HEK293 (cell line): Measurements from ENCODE around the gene MGAT4A.

Experiments used
- CTCF ChIA-PET: fragments of 350-600 bp; formaldehyde crosslinking; extraction: SDS; loops from one replicate; lab custom pipeline; 2021; ENCODE audit warnings: antibody characterized with exemption; lab: Yijun Ruan, JAX
- POLR2A ChIA-PET: fragments of 300-600 bp; formaldehyde crosslinking; extraction: SDS; loops from one replicate; lab custom pipeline; 2020; ENCODE audit warnings: antibody characterized with exemption, inconsistent platforms; lab: Yijun Ruan, JAX
- H3K27ac ChIP-seq: fragments of 200-500 bp; sonication (Bioruptor generic); 2 replicates; pipeline ENCODE4 v1.5.1; 2014; ENCODE audit warnings: low read depth, low read length, control low read depth, inconsistent platforms; ENCODE audit errors: extremely low read depth
- H3K36me3 ChIP-seq, 2 experiments: fragments of 200-500 bp in 1 of 2; sonication (Bioruptor generic) in 1 of 2; 1 replicate in 1 of 2; 2 replicates in 1 of 2; pipeline ENCODE4 v1.5.1; 2014 to 2017; ENCODE audit warnings: inconsistent platforms in 2 of 2, low read length in 2 of 2; ENCODE audit not compliant: control insufficient read depth in 2 of 2, insufficient read depth in 1 of 2
- H3K4me1 ChIP-seq: fragments of 200-500 bp; sonication (Bioruptor generic); 2 replicates; pipeline ENCODE4 v1.5.1; 2014; ENCODE audit warnings: mild to moderate bottlenecking, low read length, inconsistent platforms; ENCODE audit not compliant: control insufficient read depth, insufficient read depth
- H3K4me3 ChIP-seq: 2 replicates; pipeline ENCODE4 v1.5.1; 2011; ENCODE audit warnings: low read depth, mild to moderate bottlenecking, control low read depth, low read length, moderate library complexity
- H3K9me3 ChIP-seq: fragments of 200-500 bp; sonication (Bioruptor generic); 2 replicates; pipeline ENCODE4 v1.5.1; 2014; ENCODE audit warnings: low read depth, low read length, inconsistent platforms; ENCODE audit not compliant: control insufficient read depth, insufficient read depth
- GFI1B ChIP-seq: fragments of 450-650 bp; formaldehyde crosslinking; IDR thresholded peaks from 2 replicates; pipeline ENCODE4 v1.5.1; 2016; ENCODE audit warnings: missing biosample characterization, missing genetic modification characterization
- GLI2 ChIP-seq: fragments of 450-650 bp; formaldehyde crosslinking; IDR thresholded peaks from 2 replicates; pipeline ENCODE4; 2017; ENCODE audit warnings: missing biosample characterization, missing genetic modification characterization, low read depth, borderline replicate concordance
- GLIS1 ChIP-seq: fragments of 450-650 bp; formaldehyde crosslinking; IDR thresholded peaks from 2 replicates; pipeline ENCODE4 v1.5.1; 2016; ENCODE audit warnings: missing biosample characterization, missing genetic modification characterization
- GLIS2 ChIP-seq: fragments of 450-650 bp; formaldehyde crosslinking; IDR thresholded peaks from 2 replicates; pipeline ENCODE4 v1.5.1; 2016; ENCODE audit warnings: missing biosample characterization, missing genetic modification characterization
- PRDM1 ChIP-seq: fragments of 450-650 bp; formaldehyde crosslinking; IDR thresholded peaks from 2 replicates; pipeline ENCODE4; 2016; ENCODE audit warnings: missing biosample characterization, missing genetic modification characterization
- SETDB1 ChIP-seq: IDR thresholded peaks from one replicate; pipeline ENCODE4 v1.6.1; 2017; ENCODE audit warnings: mild to moderate bottlenecking, low read length, moderate library complexity, mixed read lengths; ENCODE audit not compliant: insufficient read length
- SP2 ChIP-seq: fragments of 450-650 bp; formaldehyde crosslinking; IDR thresholded peaks from 2 replicates; pipeline ENCODE4 v1.5.1; 2016; ENCODE audit warnings: missing biosample characterization, missing genetic modification characterization
- ZBTB7A ChIP-seq: fragments of 450-650 bp; formaldehyde crosslinking; IDR thresholded peaks from 2 replicates; pipeline ENCODE4 v1.5.1; 2016; ENCODE audit warnings: low read depth, missing biosample characterization, missing genetic modification characterization
- ZFHX2 ChIP-seq: fragments of 450-650 bp; formaldehyde crosslinking; conservative IDR thresholded peaks from 2 replicates; pipeline ENCODE4 v1.5.1; 2016; ENCODE audit warnings: missing biosample characterization, missing genetic modification characterization
- ZNF184 ChIP-seq: fragments of 450-650 bp; IDR thresholded peaks from 2 replicates; pipeline ENCODE4 v1.5.1; 2018; ENCODE audit warnings: missing biosample characterization, mild to moderate bottlenecking, missing genetic modification characterization
- ZNF202 ChIP-seq: fragments of 450-650 bp; formaldehyde crosslinking; IDR thresholded peaks from 2 replicates; pipeline ENCODE4 v1.5.1; 2016; ENCODE audit warnings: missing biosample characterization, missing genetic modification characterization, borderline replicate concordance
- ZNF223 ChIP-seq: fragments of 450-650 bp; formaldehyde crosslinking; IDR thresholded peaks from 2 replicates; pipeline ENCODE4 v1.5.1; 2016; ENCODE audit warnings: missing biosample characterization, missing genetic modification characterization
- ZNF274 ChIP-seq, 2 experiments: fragments of 200-500 bp in 1 of 2; fragments of 450-650 bp in 1 of 2; sonication (Bioruptor generic) in 1 of 2; formaldehyde crosslinking in 1 of 2; IDR thresholded peaks; 2 replicates each; pipeline versions ENCODE4 v1.5.1 to v1.6.1; 2014 to 2016; ENCODE audit warnings: borderline replicate concordance in 1 of 2, inconsistent platforms in 1 of 2, low read length in 1 of 2, missing biosample characterization in 1 of 2, missing genetic modification characterization in 1 of 2
- ZNF335 ChIP-seq: fragments of 450-650 bp; formaldehyde crosslinking; conservative IDR thresholded peaks from 2 replicates; pipeline ENCODE4 v1.5.1; 2016; ENCODE audit warnings: missing biosample characterization, missing genetic modification characterization
- ZNF354C ChIP-seq: fragments of 450-650 bp; formaldehyde crosslinking; IDR thresholded peaks from 2 replicates; pipeline ENCODE4 v1.5.1; 2016; ENCODE audit warnings: missing biosample characterization, missing genetic modification characterization, low read depth, borderline replicate concordance
- ZNF391 ChIP-seq: fragments of 450-650 bp; formaldehyde crosslinking; IDR thresholded peaks from 2 replicates; pipeline ENCODE4 v1.5.1; 2016; ENCODE audit warnings: low read depth, missing biosample characterization, missing genetic modification characterization, borderline replicate concordance
- ZNF423 ChIP-seq: fragments of 450-650 bp; formaldehyde crosslinking; IDR thresholded peaks from 2 replicates; pipeline ENCODE4 v1.5.1; 2016; ENCODE audit warnings: missing biosample characterization, missing genetic modification characterization
- ZNF561 ChIP-seq: fragments of 450-650 bp; IDR thresholded peaks from 2 replicates; pipeline ENCODE4 v1.5.1; 2018; ENCODE audit warnings: missing biosample characterization, missing genetic modification characterization, borderline replicate concordance
- ZNF677 ChIP-seq: fragments of 450-650 bp; IDR thresholded peaks from 2 replicates; pipeline ENCODE4 v1.5.0; 2018; ENCODE audit warnings: missing biosample characterization, mild to moderate bottlenecking, missing genetic modification characterization, moderate library complexity
- ZNF747 ChIP-seq: fragments of 450-650 bp; formaldehyde crosslinking; IDR thresholded peaks from 2 replicates; pipeline ENCODE4 v1.5.1; 2016; ENCODE audit warnings: missing biosample characterization, missing genetic modification characterization
- ZNF792 ChIP-seq: fragments of 450-650 bp; formaldehyde crosslinking; IDR thresholded peaks from 2 replicates; pipeline ENCODE4 v1.5.1; 2016; ENCODE audit warnings: missing biosample characterization, missing genetic modification characterization
- TF ChIP-seq, protein P1 (sequence below): sonication (generic); formaldehyde crosslinking; IDR thresholded peaks from 2 replicates; pipeline ENCODE4 v1.8.1; 2022; ENCODE audit warnings: mild to moderate bottlenecking, moderate library complexity, missing genetic modification reagents
- TF ChIP-seq, protein P2 (sequence below): fragments of 450-650 bp; formaldehyde crosslinking; IDR thresholded peaks from 2 replicates; pipeline ENCODE4 v1.5.1; 2016; ENCODE audit warnings: missing biosample characterization, missing genetic modification characterization
- TF ChIP-seq, protein P3 (sequence below): fragments of 450-650 bp; formaldehyde crosslinking; IDR thresholded peaks from 2 replicates; pipeline ENCODE4 v1.5.1; 2016; ENCODE audit warnings: missing biosample characterization, missing genetic modification characterization
- TF ChIP-seq, protein P4 (sequence below): fragments of 450-650 bp; formaldehyde crosslinking; IDR thresholded peaks from 2 replicates; pipeline ENCODE4 v1.5.1; 2016; ENCODE audit warnings: missing biosample characterization, missing genetic modification characterization

The MGAT4A gene

DNA sequence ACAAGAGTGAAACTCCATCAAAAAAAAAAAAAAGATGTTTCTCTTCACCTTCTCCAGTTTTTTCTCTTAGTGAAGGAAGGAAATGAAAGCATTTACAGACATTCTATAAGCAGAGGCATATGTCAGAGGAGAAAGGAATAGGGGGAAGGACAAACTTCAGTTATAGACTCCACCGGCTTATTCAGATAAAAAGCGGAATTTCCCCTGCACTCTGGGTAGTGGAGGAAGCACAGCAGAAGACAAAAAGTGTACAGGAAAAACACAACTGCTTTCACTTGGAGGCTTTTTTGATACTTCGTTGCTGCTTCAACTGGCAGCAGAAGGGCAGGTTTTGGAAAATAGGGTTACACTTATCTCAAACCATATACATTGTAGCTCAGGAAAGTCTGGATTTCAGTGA is 3.2 kb upstream of the MGAT4A start:
- no peaks in the 10 kb centered on the region for H3K9me3 ChIP-seq
- ChIA-PET CTCF (no interaction called here), POLR2A (no interaction called here)
- no peaks in the 10 kb centered on the region for H3K36me3 ChIP-seq
- no peak overlapping the region for H3K4me3 ChIP-seq
- H3K27ac ChIP-seq: no peak overlapping the region
- H3K4me1 ChIP-seq: peaks cover 8% of the 10 kb centered on the region
- TF ChIP-seq ZNF391 (tag by site-specific recombination) (no peak), ZNF335 (tag by site-specific recombination) (no peak), PRDM1 (peak; percentile 74), ZBTB7A (tag by site-specific recombination) (no peak)
- TF ChIP-seq, protein P1, sequence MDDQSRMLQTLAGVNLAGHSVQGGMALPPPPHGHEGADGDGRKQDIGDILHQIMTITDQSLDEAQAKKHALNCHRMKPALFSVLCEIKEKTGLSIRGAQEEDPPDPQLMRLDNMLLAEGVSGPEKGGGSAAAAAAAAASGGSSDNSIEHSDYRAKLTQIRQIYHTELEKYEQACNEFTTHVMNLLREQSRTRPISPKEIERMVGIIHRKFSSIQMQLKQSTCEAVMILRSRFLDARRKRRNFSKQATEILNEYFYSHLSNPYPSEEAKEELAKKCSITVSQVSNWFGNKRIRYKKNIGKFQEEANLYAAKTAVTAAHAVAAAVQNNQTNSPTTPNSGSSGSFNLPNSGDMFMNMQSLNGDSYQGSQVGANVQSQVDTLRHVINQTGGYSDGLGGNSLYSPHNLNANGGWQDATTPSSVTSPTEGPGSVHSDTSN: no peak

DNA sequence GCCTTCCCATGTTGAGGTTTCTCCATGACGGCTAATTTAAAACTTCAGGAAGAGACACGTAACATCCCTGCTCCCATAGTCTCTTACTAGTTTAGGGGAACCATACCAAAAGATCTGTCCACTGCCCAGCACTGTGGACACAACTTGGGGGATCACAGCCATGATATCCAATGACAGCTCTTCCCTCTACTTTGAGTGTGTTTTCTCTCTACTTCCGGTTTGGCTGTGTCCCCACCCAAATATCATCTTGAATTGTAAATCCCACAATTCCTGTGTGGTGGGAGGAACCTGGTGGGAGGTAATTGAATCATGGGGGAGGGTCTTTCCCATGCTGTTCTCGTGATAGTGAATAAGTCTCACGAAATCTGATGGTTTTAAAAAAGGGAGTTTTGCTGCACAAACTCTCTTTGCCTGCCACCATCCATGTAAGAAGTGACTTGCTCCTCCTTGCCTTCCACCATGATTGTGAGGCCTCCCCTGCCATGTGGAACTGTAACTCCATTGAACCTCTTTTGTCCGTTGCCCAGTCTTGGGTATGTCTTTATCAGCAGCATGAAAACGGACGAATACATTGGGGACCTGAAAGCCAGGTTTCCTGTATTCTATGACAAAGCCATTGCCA is 1.6 kb upstream of the MGAT4A start:
- TF ChIP-seq ZNF423 (tag by site-specific recombination): no peak
- no peak for TF ChIP-seq ZNF354C
- TF ChIP-seq ZNF747 (tag by site-specific recombination): no peak
- TF ChIP-seq, protein P2, sequence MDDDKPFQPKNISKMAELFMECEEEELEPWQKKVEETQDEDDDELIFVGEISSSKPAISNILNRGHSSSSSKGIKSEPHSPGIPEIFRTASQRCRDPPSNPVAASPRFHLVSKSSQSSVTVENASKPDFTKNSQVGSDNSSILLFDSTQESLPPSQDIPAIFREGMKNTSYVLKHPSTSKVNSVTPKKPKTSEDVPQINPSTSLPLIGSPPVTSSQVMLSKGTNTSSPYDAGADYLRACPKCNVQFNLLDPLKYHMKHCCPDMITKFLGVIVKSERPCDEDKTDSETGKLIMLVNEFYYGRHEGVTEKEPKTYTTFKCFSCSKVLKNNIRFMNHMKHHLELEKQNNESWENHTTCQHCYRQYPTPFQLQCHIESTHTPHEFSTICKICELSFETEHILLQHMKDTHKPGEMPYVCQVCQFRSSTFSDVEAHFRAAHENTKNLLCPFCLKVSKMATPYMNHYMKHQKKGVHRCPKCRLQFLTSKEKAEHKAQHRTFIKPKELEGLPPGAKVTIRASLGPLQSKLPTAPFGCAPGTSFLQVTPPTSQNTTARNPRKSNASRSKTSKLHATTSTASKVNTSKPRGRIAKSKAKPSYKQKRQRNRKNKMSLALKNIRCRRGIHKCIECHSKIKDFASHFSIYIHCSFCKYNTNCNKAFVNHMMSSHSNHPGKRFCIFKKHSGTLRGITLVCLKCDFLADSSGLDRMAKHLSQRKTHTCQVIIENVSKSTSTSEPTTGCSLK (tag by site-specific recombination): no peak
- peak; percentile 28 for TF ChIP-seq SETDB1
- no peak for TF ChIP-seq ZNF202 (tag by site-specific recombination)
- TF ChIP-seq ZFHX2 (tag by site-specific recombination): 0 out of 2 replicates have a peak, but pooled peaks have one; percentile 9
- TF ChIP-seq ZNF677 (tag by site-specific recombination): no peak
- TF ChIP-seq ZNF274 (IDR thresholded peaks at IDR 0.05; ENCODE audit: low read length): no peak
- no peak for TF ChIP-seq ZNF274 (tag by site-specific recombination; IDR thresholded peaks at IDR 0.05; ENCODE audit: borderline replicate concordance)
- no peak for TF ChIP-seq GLI2 (tag by site-specific recombination)
- peak; percentile 61 for TF ChIP-seq SP2 (tag by site-specific recombination)
- POLR2A ChIA-PET: no interaction called here
- H3K4me1 ChIP-seq: peaks cover 17% of the 10 kb centered on the region
- no peak overlapping the region for H3K4me3 ChIP-seq
- H3K36me3 ChIP-seq: no peaks in the 10 kb centered on the region
- H3K9me3 ChIP-seq: no peaks in the 10 kb centered on the region
- H3K27ac ChIP-seq: no peak overlapping the region
- CTCF ChIA-PET: interaction anchor here (0.9 kb wide), 1 partner anchor 105 kb away, joined by 3 read pairs; no protein-coding TSS in a partner anchor

DNA sequence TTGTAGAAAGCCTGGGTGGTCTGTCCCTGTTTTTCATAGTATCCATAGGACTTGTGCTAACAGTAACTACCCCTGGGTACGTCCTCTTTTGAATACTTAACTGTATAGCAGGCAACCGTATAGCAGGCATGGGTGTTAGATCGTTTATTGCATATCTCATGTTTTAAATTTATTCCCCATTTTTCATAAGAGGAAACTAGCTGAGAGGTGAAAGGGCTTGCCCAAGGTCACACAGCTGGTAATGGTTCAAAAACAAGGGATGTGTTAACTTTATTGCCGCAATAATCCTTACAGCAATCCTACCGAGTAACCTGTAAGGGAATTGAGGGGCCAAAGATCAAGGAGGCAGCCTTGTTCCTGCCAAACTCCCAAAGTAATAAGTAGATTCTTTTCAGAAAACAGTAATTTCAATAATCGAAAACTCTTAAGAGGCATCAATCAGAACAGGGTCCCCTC is 990 bp upstream of the MGAT4A start:
- H3K9me3 ChIP-seq: no peaks in the 10 kb centered on the region
- ChIA-PET POLR2A (no interaction called here), CTCF (interaction anchor here (0.7 kb wide), 1 partner anchor 114 kb away, joined by 4 read pairs; no protein-coding TSS in a partner anchor)
- peaks cover 24% of the 10 kb centered on the region for H3K4me1 ChIP-seq
- H3K4me3 ChIP-seq: no peak overlapping the region; the same call in 1 of the 2 replicates
- H3K27ac ChIP-seq: peak overlapping the region; percentile 78; the same call in 1 of the 2 replicates
- no peaks in the 10 kb centered on the region for H3K36me3 ChIP-seq
- no peak for TF ChIP-seq ZNF184
- no peak for TF ChIP-seq ZNF792 (tag by site-specific recombination)
- TF ChIP-seq, protein P3, sequence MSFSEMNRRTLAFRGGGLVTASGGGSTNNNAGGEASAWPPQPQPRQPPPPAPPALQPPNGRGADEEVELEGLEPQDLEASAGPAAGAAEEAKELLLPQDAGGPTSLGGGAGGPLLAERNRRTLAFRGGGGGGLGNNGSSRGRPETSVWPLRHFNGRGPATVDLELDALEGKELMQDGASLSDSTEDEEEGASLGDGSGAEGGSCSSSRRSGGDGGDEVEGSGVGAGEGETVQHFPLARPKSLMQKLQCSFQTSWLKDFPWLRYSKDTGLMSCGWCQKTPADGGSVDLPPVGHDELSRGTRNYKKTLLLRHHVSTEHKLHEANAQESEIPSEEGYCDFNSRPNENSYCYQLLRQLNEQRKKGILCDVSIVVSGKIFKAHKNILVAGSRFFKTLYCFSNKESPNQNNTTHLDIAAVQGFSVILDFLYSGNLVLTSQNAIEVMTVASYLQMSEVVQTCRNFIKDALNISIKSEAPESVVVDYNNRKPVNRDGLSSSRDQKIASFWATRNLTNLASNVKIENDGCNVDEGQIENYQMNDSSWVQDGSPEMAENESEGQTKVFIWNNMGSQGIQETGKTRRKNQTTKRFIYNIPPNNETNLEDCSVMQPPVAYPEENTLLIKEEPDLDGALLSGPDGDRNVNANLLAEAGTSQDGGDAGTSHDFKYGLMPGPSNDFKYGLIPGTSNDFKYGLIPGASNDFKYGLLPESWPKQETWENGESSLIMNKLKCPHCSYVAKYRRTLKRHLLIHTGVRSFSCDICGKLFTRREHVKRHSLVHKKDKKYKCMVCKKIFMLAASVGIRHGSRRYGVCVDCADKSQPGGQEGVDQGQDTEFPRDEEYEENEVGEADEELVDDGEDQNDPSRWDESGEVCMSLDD (tag by site-specific recombination): no peak
- TF ChIP-seq GLIS2 (tag by site-specific recombination): no peak
- no peak for TF ChIP-seq GFI1B (tag by site-specific recombination)
- TF ChIP-seq ZNF223: no peak
- TF ChIP-seq, protein P4, sequence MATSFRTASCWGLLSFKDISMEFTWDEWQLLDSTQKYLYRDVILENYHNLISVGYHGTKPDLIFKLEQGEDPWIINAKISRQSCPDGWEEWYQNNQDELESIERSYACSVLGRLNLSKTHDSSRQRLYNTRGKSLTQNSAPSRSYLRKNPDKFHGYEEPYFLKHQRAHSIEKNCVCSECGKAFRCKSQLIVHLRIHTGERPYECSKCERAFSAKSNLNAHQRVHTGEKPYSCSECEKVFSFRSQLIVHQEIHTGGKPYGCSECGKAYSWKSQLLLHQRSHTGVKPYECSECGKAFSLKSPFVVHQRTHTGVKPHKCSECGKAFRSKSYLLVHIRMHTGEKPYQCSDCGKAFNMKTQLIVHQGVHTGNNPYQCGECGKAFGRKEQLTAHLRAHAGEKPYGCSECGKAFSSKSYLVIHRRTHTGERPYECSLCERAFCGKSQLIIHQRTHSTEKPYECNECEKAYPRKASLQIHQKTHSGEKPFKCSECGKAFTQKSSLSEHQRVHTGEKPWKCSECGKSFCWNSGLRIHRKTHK (tag by site-specific recombination): no peak
- TF ChIP-seq ZNF561 (tag by site-specific recombination): no peak
- TF ChIP-seq GLIS1: no peak
